HL-60 (cell line): ENCODE data around the gene GATA6.

Source experiments
- DNase-seq, 2 experiments: peaks; one replicate each; pipeline ENCODE4 v3.0.0-alpha.2; 2010 to 2020; ENCODE audit warnings: low read depth in 1 of 2, low spot score in 1 of 2
- H3K27ac ChIP-seq: fragments of 250-450 bp; sonication (Bioruptor Pico); replicated peaks from 2 replicates; pipeline ENCODE4 v1.5.1; 2020; ENCODE audit warnings: mild to moderate bottlenecking, moderate library complexity
- H3K27me3 ChIP-seq: fragments of 250-450 bp; sonication (Bioruptor Pico); 2 replicates; pipeline ENCODE4 v1.5.1; 2021; ENCODE audit warnings: mild to moderate bottlenecking, moderate library complexity; ENCODE audit not compliant: insufficient read depth, poor library complexity, severe bottlenecking
- H3K4me3 ChIP-seq: replicated peaks from 2 replicates; pipeline ENCODE4 v1.5.1; 2011; ENCODE audit warnings: mild to moderate bottlenecking, control low read depth, low read length; ENCODE audit not compliant: insufficient read depth
- CTCF ChIP-seq: IDR thresholded peaks from one replicate; pipeline ENCODE4 v1.5.1; 2011; ENCODE audit warnings: low read length, control low read depth, inconsistent platforms; ENCODE audit not compliant: insufficient read depth
- GABPA ChIP-seq: IDR thresholded peaks from 2 replicates; pipeline ENCODE4 v1.6.1; 2012; ENCODE audit warnings: low read depth
- POLR2AphosphoS5 ChIP-seq: IDR thresholded peaks from 2 replicates; pipeline ENCODE4 v1.6.1; 2012; ENCODE audit warnings: low read depth
- SPI1 ChIP-seq: IDR thresholded peaks from 2 replicates; pipeline ENCODE4 v1.6.1; 2012; ENCODE audit warnings: low read depth, mild to moderate bottlenecking, borderline replicate concordance
- TF ChIP-seq, protein P1 (sequence below): IDR thresholded peaks from 2 replicates; pipeline ENCODE4 v1.6.1; 2012; ENCODE audit warnings: low read depth; ENCODE audit not compliant: insufficient replicate concordance

Gene GATA6

GRCh38 chr18:22203536-22204213, 34.3 kb downstream of the GATA6 start:
- no peak overlapping the region for H3K4me3 ChIP-seq
- H3K27me3 ChIP-seq = peaks cover 15% of the 10 kb centered on the region
- no peak for TF ChIP-seq SPI1
- TF ChIP-seq, protein P1, sequence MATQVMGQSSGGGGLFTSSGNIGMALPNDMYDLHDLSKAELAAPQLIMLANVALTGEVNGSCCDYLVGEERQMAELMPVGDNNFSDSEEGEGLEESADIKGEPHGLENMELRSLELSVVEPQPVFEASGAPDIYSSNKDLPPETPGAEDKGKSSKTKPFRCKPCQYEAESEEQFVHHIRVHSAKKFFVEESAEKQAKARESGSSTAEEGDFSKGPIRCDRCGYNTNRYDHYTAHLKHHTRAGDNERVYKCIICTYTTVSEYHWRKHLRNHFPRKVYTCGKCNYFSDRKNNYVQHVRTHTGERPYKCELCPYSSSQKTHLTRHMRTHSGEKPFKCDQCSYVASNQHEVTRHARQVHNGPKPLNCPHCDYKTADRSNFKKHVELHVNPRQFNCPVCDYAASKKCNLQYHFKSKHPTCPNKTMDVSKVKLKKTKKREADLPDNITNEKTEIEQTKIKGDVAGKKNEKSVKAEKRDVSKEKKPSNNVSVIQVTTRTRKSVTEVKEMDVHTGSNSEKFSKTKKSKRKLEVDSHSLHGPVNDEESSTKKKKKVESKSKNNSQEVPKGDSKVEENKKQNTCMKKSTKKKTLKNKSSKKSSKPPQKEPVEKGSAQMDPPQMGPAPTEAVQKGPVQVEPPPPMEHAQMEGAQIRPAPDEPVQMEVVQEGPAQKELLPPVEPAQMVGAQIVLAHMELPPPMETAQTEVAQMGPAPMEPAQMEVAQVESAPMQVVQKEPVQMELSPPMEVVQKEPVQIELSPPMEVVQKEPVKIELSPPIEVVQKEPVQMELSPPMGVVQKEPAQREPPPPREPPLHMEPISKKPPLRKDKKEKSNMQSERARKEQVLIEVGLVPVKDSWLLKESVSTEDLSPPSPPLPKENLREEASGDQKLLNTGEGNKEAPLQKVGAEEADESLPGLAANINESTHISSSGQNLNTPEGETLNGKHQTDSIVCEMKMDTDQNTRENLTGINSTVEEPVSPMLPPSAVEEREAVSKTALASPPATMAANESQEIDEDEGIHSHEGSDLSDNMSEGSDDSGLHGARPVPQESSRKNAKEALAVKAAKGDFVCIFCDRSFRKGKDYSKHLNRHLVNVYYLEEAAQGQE = no peak
- no peak for TF ChIP-seq GABPA
- TF ChIP-seq POLR2AphosphoS5 = no peak
- TF ChIP-seq CTCF = no peak
- H3K27ac ChIP-seq = no peak overlapping the region
- no peak for DNase-seq

DNA sequence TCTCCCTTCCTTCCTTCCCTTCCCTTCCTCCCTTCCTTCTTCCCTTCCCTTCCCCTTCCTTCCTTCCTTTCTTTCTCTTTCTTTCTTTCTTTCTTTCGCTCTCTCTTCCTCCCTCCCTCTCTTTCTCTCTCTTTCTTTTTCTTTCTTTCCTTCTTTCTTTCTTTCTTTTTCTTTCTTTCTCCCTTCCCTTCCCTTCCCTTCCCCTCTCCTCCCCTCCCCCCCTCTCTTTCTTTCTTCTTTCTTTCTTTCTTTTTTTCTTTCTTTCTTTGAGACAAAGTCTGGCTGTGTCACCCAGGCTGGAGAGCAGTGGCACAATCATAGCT, 34.8 kb downstream of the GATA6 start:
- TF ChIP-seq GABPA = no peak
- no peak for TF ChIP-seq CTCF
- TF ChIP-seq POLR2AphosphoS5 = no peak
- TF ChIP-seq SPI1 = no peak
- TF ChIP-seq, protein P1 = no peak
- DNase-seq = no peak
- Histone ChIP-seq H3K27me3 (peaks cover 11% of the 10 kb centered on the region), H3K27ac (no peak overlapping the region), H3K4me3 (no peak overlapping the region)

DNA sequence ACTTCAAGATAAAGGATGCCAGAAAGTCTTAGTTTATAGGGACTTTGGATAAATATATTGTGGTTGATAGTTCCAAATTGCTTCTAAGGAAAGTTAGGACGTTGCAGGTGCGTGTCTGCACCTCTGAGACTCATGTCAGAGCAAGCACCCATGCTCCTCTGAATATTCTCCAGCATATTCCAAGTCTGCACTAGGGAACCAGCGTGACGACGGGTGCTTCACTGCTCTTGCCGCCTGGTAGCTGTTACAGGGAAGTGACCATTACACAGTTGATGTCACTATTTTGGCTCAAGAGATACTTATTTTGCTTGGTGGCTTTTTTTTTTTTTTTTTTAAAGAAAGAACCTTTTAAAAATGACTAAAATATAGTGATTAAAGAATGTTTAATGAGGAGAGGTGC, 35.6 kb downstream of the GATA6 start:
- TF ChIP-seq, protein P1 = no peak
- TF ChIP-seq CTCF = no peak
- no peak for TF ChIP-seq POLR2AphosphoS5
- TF ChIP-seq GABPA = no peak
- no peak for TF ChIP-seq SPI1

More for the DNA sequence above, 35.6 kb downstream of the GATA6 start:
- peaks cover 8% of the 10 kb centered on the region for H3K27me3 ChIP-seq
- no peak for DNase-seq
- H3K4me3 ChIP-seq = no peak overlapping the region
- no peak overlapping the region for H3K27ac ChIP-seq
